DOHH2 (cell line): ENCODE results near the gene TAS1R2.

Experiments used
- H3F3A ChIP-seq: fragments of 200-600 bp; sonication (generic), shearing (Covaris generic); 2 replicates; pipeline ENCODE4 v1.6.0; 2016; ENCODE audit warnings: antibody characterized with exemption, mild to moderate bottlenecking; ENCODE audit not compliant: control insufficient read depth, insufficient read depth
- H3K27ac ChIP-seq: fragments of 200-600 bp; sonication (generic); 2 replicates; pipeline ENCODE4 v1.5.1; 2014; ENCODE audit warnings: low read depth, mild to moderate bottlenecking, low read length, moderate library complexity
- H3K27me3 ChIP-seq: fragments of 200-600 bp; sonication (generic); 2 replicates; pipeline ENCODE4 v1.6.1; 2014; ENCODE audit warnings: mild to moderate bottlenecking, low read length, mixed read lengths; ENCODE audit not compliant: control insufficient read depth
- H3K36me3 ChIP-seq: fragments of 200-600 bp; sonication (generic); 2 replicates; pipeline ENCODE4 v1.6.1; 2014; ENCODE audit warnings: mild to moderate bottlenecking, low read length, moderate library complexity, mixed read lengths; ENCODE audit not compliant: control insufficient read depth
- H3K4me1 ChIP-seq: fragments of 200-600 bp; sonication (generic); 2 replicates; pipeline ENCODE4 v1.6.1; 2014; ENCODE audit warnings: mild to moderate bottlenecking, low read length, mixed read lengths; ENCODE audit not compliant: control insufficient read depth
- H3K4me2 ChIP-seq: fragments of 200-600 bp; sonication (generic); 2 replicates; pipeline ENCODE4 v1.6.0; 2014; ENCODE audit warnings: mild to moderate bottlenecking, low read length, moderate library complexity
- H3K4me3 ChIP-seq: fragments of 200-600 bp; sonication (generic); 2 replicates; pipeline ENCODE4 v1.5.1; 2014; ENCODE audit warnings: mild to moderate bottlenecking, low read length, mixed read lengths
- H3K79me2 ChIP-seq: fragments of 200-600 bp; sonication (generic); 2 replicates; pipeline ENCODE4 v1.6.1; 2014; ENCODE audit warnings: mild to moderate bottlenecking, low read length, mixed read lengths; ENCODE audit not compliant: control insufficient read depth
- H3K9me2 ChIP-seq: fragments of 200-600 bp; sonication (generic); replicated peaks from 2 replicates; pipeline ENCODE4 v1.6.1; 2014; ENCODE audit warnings: mild to moderate bottlenecking, low read length, mixed read lengths; ENCODE audit not compliant: control insufficient read depth
- H3K9me3 ChIP-seq: fragments of 200-600 bp; sonication (generic); 2 replicates; pipeline ENCODE4 v1.6.1; 2014; ENCODE audit warnings: antibody characterized with exemption, low read length, mixed read lengths; ENCODE audit not compliant: control insufficient read depth, insufficient read depth
- H4K20me1 ChIP-seq: fragments of 200-600 bp; sonication (generic); 2 replicates; pipeline ENCODE4 v1.6.0; 2014; ENCODE audit warnings: low read depth, mild to moderate bottlenecking, antibody characterized with exemption, low read length, moderate library complexity; ENCODE audit not compliant: control insufficient read depth, insufficient read depth
- EZH2phosphoT487 ChIP-seq: fragments of 200-600 bp; sonication (generic); IDR thresholded peaks from 2 replicates; pipeline ENCODE4 v1.6.1; 2017; ENCODE audit warnings: borderline replicate concordance, mild to moderate bottlenecking, antibody characterized with exemption, low read length, moderate library complexity, mixed read lengths
- TF ChIP-seq, protein P1 (sequence below): fragments of 200-600 bp; sonication (generic); IDR thresholded peaks from one replicate; pipeline ENCODE4 v1.5.1; 2014; ENCODE audit warnings: antibody characterized with exemption, mild to moderate bottlenecking, low read depth, low read length; ENCODE audit not compliant: poor library complexity, severe bottlenecking

TAS1R2 gene

DNA sequence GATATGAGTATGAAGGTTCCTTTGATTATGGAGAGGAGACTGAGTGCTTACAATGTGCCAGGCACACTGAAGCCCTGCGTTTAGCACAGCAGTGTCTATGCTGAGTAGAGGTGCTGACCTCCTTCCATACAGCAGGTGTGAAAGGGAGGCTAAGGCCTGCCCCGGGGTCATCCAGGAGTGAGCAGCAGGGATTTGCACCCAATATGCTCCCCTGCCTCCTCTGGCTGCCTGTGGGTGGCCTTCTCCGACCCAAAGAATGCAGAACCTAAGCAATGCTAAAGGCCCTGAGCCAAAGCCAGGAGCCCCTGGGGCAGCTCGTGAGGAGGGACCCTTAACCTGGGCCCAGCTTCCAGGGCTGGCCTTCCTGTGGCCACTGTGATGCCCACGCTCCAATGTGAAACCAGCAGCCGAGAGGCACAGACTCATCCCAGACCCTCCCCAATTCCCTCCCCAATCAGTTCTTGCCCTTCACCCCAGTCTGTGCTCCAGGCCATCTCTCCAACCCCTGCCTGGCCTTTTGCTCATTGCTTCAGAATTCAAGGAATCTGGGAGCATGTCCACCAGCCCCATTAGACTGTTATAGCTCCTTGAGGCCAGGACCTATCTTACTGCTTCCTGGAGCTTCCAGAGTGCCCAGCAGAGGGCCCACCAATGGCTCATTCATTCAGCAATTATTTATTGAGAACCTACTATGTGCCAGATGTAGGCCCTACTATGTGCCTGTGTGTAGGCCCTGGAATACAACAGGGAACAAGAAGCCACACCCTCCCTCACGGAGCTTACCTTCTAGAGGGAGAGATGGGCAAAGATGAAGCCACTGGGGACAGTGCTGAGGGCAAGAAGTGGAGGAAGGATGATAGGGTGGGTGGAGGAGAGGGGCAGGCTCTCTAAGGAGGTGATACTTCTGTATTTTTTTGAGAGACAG, 53.3 kb downstream of the TAS1R2 start:
- Histone ChIP-seq H3K9me3 (no peaks in the 10 kb centered on the region), H3K27me3 (0 out of 2 replicates have a peak, but pooled peaks cover 3% of the 10 kb centered on the region), H3K27ac (no peak overlapping the region), H3F3A (no peaks in the 10 kb centered on the region), H3K36me3 (no peaks in the 10 kb centered on the region), H3K4me2 (no peak overlapping the region), H3K9me2 (no peaks in the 10 kb centered on the region), H3K4me3 (no peak overlapping the region), H4K20me1 (no peaks in the 10 kb centered on the region), H3K79me2 (no peaks in the 10 kb centered on the region), H3K4me1 (no peaks in the 10 kb centered on the region)
- TF ChIP-seq, protein P1, sequence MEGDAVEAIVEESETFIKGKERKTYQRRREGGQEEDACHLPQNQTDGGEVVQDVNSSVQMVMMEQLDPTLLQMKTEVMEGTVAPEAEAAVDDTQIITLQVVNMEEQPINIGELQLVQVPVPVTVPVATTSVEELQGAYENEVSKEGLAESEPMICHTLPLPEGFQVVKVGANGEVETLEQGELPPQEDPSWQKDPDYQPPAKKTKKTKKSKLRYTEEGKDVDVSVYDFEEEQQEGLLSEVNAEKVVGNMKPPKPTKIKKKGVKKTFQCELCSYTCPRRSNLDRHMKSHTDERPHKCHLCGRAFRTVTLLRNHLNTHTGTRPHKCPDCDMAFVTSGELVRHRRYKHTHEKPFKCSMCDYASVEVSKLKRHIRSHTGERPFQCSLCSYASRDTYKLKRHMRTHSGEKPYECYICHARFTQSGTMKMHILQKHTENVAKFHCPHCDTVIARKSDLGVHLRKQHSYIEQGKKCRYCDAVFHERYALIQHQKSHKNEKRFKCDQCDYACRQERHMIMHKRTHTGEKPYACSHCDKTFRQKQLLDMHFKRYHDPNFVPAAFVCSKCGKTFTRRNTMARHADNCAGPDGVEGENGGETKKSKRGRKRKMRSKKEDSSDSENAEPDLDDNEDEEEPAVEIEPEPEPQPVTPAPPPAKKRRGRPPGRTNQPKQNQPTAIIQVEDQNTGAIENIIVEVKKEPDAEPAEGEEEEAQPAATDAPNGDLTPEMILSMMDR: no peak
- TF ChIP-seq EZH2phosphoT487: no peak

DNA sequence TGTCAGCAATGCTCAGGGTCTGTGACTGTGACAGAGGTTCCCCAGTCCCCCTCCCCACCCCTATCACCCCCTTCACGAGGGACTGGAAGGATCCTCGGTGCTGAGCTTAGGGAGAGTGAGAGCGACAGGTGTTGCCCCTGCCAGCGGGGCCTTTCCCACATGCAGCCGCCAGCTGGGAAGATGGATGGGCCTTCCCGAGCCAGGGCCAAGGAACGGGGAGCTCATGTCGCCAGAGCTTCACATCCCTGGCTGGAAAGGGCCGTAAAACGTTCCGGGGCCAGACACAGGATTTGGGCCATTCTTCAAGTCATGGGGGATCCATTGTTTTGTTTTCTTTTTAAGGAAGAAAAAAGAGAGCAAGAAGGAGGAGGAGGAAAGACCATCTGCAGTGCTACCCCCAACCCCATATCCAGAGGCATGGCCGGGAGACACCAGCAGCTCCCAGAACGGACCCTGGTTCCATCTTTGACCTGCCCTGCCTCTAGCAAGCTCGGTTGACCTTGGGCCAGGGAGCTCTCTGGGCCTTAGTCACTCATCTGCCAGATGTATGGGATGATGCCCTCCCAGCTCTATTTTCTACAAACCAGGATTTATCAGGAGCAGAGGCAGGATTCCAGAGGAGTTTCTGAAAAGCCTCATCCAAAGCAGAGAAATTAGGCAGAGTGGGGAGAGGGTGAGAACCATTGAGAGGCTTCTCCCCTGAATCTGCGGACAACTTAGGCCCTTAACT, 54.1 kb downstream of the TAS1R2 start:
- TF ChIP-seq, protein P1: no peak
- TF ChIP-seq EZH2phosphoT487: no peak
- no peaks in the 10 kb centered on the region for H4K20me1 ChIP-seq
- H3K36me3 ChIP-seq: no peaks in the 10 kb centered on the region

DNA sequence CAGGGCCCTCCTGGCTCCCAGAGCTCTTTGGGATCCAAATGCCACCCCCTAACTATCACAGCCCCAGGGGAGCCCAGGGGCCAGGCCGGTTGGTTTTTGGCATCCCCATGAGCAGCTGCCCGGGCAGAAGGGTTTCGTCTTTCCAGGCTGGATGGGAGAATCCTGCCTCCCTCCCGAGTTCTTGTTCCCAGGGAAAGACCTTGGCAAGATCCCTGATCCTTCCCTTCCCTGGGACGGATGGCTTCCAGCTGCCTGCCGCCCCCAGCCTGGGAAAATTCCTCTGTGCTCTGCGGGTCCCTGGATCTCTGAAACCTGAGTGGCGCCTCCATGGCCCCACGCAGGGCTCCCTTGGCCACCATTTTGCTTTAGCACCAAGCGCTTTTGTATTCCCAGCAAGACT, 55.6 kb downstream of the TAS1R2 start:
- H3K4me2 ChIP-seq: no peak overlapping the region
- H3K4me3 ChIP-seq: no peak overlapping the region
- H3K36me3 ChIP-seq: no peaks in the 10 kb centered on the region
- no peaks in the 10 kb centered on the region for H4K20me1 ChIP-seq
- no peaks in the 10 kb centered on the region for H3K9me3 ChIP-seq
- no peaks in the 10 kb centered on the region for H3F3A ChIP-seq
- H3K4me1 ChIP-seq: no peaks in the 10 kb centered on the region
- H3K79me2 ChIP-seq: no peaks in the 10 kb centered on the region
- 0 out of 2 replicates have a peak, but pooled peaks cover 3% of the 10 kb centered on the region for H3K27me3 ChIP-seq
- no peak overlapping the region for H3K27ac ChIP-seq
- H3K9me2 ChIP-seq: no peaks in the 10 kb centered on the region
- TF ChIP-seq EZH2phosphoT487: no peak
- TF ChIP-seq, protein P1: no peak

More for the DNA sequence above, 54.1 kb downstream of the TAS1R2 start:
- Histone ChIP-seq H3K9me3 (no peaks in the 10 kb centered on the region), H3K27me3 (0 out of 2 replicates have a peak, but pooled peaks cover 3% of the 10 kb centered on the region), H3F3A (no peaks in the 10 kb centered on the region), H3K79me2 (no peaks in the 10 kb centered on the region), H3K4me1 (no peaks in the 10 kb centered on the region), H3K4me2 (no peak overlapping the region), H3K4me3 (no peak overlapping the region), H3K27ac (no peak overlapping the region), H3K9me2 (no peaks in the 10 kb centered on the region)
